ENCODE measurements around the gene GUCA2A. TPM values are rescaled to one million over a fixed set of nuclear protein-coding genes. Genes with fewer than 3 reads are reported as not detected.

The GUCA2A gene
- polyA plus RNA-seq, 1 of the 3 experiments (the other 2 are of a cell fraction), result not detected

DNA sequence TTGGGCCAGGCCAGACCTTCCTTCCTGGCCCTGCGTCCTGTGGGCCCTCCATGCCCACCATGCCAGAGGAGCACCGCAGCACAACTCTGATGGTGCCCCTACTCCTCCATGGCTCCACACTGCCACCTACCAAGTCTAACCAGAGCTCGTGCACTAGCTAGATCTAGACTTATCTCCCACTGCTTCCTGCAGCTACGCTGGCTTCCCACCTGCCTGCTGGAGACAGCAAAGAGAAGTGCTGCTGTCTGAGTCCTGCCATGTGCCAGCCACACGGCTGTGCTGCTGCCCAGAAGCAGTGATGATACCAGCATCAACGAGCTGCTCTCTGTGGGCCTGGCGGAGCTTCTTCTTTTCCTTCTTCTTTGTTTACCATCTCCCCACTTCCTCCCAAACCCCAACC is 6.9 kb downstream of the GUCA2A start:
- H3K4me1 ChIP-seq (ENCODE audit: control insufficient read depth in 1 of 2, insufficient read depth in 2 of 2, low read depth in 1 of 2, low read length in 1 of 2), result no peaks in the 10 kb centered on the region
- H3K9me3 ChIP-seq, result 0 out of 2 replicates have a peak, but pooled peaks cover 9% of the 10 kb centered on the region
- no peaks in the 10 kb centered on the region for H3F3A ChIP-seq (replicated peaks; ENCODE audit: insufficient read depth)
- no peaks in the 10 kb centered on the region for H3K79me2 ChIP-seq (ENCODE audit: insufficient read depth)
- no peaks in the 10 kb centered on the region for H4K20me1 ChIP-seq (ENCODE audit: insufficient read depth)
- WGBS (ENCODE audit: low lambda C conversion rate), result 71% methylated on average over 7 of the region's 7 CpGs
- no peaks in the 10 kb centered on the region for H3K9me2 ChIP-seq
- no peak overlapping the region for H3K27ac ChIP-seq (ENCODE audit: low read depth in 2 of 2, low read length in 1 of 2)
- H2AFZ ChIP-seq (ENCODE audit: low read depth), result no peak overlapping the region
- POLR2A ChIA-PET, result no interaction called here
- H3K27me3 ChIP-seq (ENCODE audit: insufficient read depth), result no peaks in the 10 kb centered on the region
- DNase-seq, result no peak
- TF ChIP-seq, protein P1, sequence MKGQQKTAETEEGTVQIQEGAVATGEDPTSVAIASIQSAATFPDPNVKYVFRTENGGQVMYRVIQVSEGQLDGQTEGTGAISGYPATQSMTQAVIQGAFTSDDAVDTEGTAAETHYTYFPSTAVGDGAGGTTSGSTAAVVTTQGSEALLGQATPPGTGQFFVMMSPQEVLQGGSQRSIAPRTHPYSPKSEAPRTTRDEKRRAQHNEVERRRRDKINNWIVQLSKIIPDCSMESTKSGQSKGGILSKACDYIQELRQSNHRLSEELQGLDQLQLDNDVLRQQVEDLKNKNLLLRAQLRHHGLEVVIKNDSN (IDR thresholded peaks at IDR 0.05; ENCODE audit: borderline replicate concordance, low read depth), result no peak
- no peak for TF ChIP-seq POLR2AphosphoS5 (IDR thresholded peaks at IDR 0.05; ENCODE audit: low read depth, low read length)
- TF ChIP-seq CTCF (IDR thresholded peaks at IDR 0.05), result no peak; the same call in 1 of the 2 replicates
- no peak for TF ChIP-seq GABPA (IDR thresholded peaks at IDR 0.05; ENCODE audit: low read depth)
- no peak for TF ChIP-seq FOXM1 (IDR thresholded peaks at IDR 0.05; ENCODE audit: low read depth)
- no peak overlapping the region for H3K4me2 ChIP-seq
- H3K4me3 ChIP-seq (ENCODE audit: low read depth in 2 of 2, low read length in 1 of 2), result no peak overlapping the region
- no peaks in the 10 kb centered on the region for H3K36me3 ChIP-seq (replicated peaks in 1 of 2; ENCODE audit: control insufficient read depth in 1 of 2, insufficient read depth in 2 of 2, low read length in 1 of 2)
- no peak overlapping the region for H3K9ac ChIP-seq
- CTCF ChIA-PET, result interaction anchor here (3.9 kb wide), 1 partner anchor 15 kb away, joined by 27 read pairs; no protein-coding TSS in a partner anchor

DNA sequence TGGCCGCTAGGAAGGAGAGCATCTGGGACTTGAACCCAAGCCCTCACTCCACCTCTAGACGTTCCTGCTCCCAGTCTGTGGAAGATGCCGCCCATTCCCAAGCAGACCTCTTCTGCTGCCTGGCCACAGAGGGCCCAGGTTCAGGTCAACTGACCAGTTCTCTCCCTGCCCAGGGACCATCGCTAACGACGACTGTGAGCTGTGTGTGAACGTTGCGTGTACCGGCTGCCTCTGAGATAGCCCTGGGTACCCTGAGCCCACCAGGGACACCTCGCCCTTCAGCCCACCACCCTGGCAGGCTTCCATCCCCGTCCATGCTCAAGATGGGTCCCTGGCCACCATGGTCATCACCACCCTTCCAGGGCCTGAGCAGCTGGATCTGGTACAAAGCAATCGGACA is 9.2 kb downstream of the GUCA2A start:
- Histone ChIP-seq H3K9me3 (0 out of 2 replicates have a peak, but pooled peaks cover 4% of the 10 kb centered on the region), H3K4me2 (no peak overlapping the region), H4K20me1 (ENCODE audit: insufficient read depth) (no peaks in the 10 kb centered on the region), H3K9me2 (no peaks in the 10 kb centered on the region), H3K79me2 (ENCODE audit: insufficient read depth) (no peaks in the 10 kb centered on the region), H3K4me3 (ENCODE audit: low read depth in 2 of 2, low read length in 1 of 2) (no peak overlapping the region), H3K9ac (no peak overlapping the region), H3F3A (replicated peaks; ENCODE audit: insufficient read depth) (no peaks in the 10 kb centered on the region), H3K27ac (ENCODE audit: low read depth in 2 of 2, low read length in 1 of 2) (no peak overlapping the region), H3K27me3 (ENCODE audit: insufficient read depth) (peaks cover 5% of the 10 kb centered on the region; the same call in 1 of the 2 replicates), H3K36me3 (replicated peaks in 1 of 2; ENCODE audit: control insufficient read depth in 1 of 2, insufficient read depth in 2 of 2, low read length in 1 of 2) (no peaks in the 10 kb centered on the region), H3K4me1 (ENCODE audit: control insufficient read depth in 1 of 2, insufficient read depth in 2 of 2, low read depth in 1 of 2, low read length in 1 of 2) (no peaks in the 10 kb centered on the region), H2AFZ (ENCODE audit: low read depth) (no peak overlapping the region)
- ChIA-PET POLR2A (no interaction called here), CTCF (interaction anchor here (1.3 to 3.9 kb wide), 3 partner anchors 8 to 20 kb away, joined by 3 to 27 read pairs (median 6); no protein-coding TSS in a partner anchor)
- DNase-seq, result no peak
- no peak for TF ChIP-seq TEAD4 (IDR thresholded peaks at IDR 0.05; ENCODE audit: borderline replicate concordance, insufficient read depth)
- no peak for TF ChIP-seq FOXM1 (IDR thresholded peaks at IDR 0.05; ENCODE audit: low read depth)
- TF ChIP-seq RXRA (IDR thresholded peaks at IDR 0.05; ENCODE audit: borderline replicate concordance, low read depth), result no peak
- TF ChIP-seq TCF12 (IDR thresholded peaks at IDR 0.05), result no peak
- no peak for TF ChIP-seq MAX (IDR thresholded peaks at IDR 0.05; ENCODE audit: low read depth)
- WGBS (ENCODE audit: low lambda C conversion rate), result 56% methylated on average over 5 of the region's 12 CpGs
